Smooth muscle cell (in vitro differentiated cells): ENCODE data around the gene RPH3AL. TPM values are rescaled to one million over a fixed set of nuclear protein-coding genes. Genes with fewer than 3 reads are reported as not detected.

Experiments used
- DNase-seq: peaks from one replicate; lab custom pipeline; 2025; ENCODE audit not compliant: unreplicated experiment; lab: John Stamatoyannopoulos, UW
- H2AFZ ChIP-seq: fragments of 200-600 bp; sonication (generic); 2 replicates; pipeline ENCODE4 v1.6.0; 2016; ENCODE audit warnings: antibody characterized with exemption, low read depth, mild to moderate bottlenecking
- H3F3A ChIP-seq: fragments of 200-600 bp; sonication (generic); 2 replicates; pipeline ENCODE4 v1.6.0; 2017; ENCODE audit warnings: antibody characterized with exemption, low read depth
- H3K27ac ChIP-seq: fragments of 200-600 bp; sonication (generic); 2 replicates; pipeline ENCODE4 v1.5.1; 2016; ENCODE audit warnings: low read depth, mild to moderate bottlenecking
- H3K27me3 ChIP-seq: fragments of 200-600 bp; sonication (generic); 2 replicates; pipeline ENCODE4 v1.6.1; 2016; ENCODE audit warnings: low read depth, mild to moderate bottlenecking
- H3K36me3 ChIP-seq: fragments of 200-600 bp; sonication (generic); 2 replicates; pipeline ENCODE4 v1.5.1; 2016; ENCODE audit warnings: low read depth
- H3K4me1 ChIP-seq: fragments of 200-600 bp; sonication (generic); 2 replicates; pipeline ENCODE4 v1.5.1; 2016; ENCODE audit warnings: low read depth
- H3K4me2 ChIP-seq: fragments of 200-600 bp; sonication (generic); 2 replicates; pipeline ENCODE4 v1.6.0; 2016; ENCODE audit warnings: mild to moderate bottlenecking
- H3K4me3 ChIP-seq: fragments of 200-600 bp; sonication (generic); 2 replicates; pipeline ENCODE4 v1.5.1; 2016; ENCODE audit warnings: mild to moderate bottlenecking
- H3K79me2 ChIP-seq: fragments of 200-600 bp; sonication (generic); 2 replicates; pipeline ENCODE4 v1.6.0; 2016; ENCODE audit warnings: low read depth, mild to moderate bottlenecking
- H3K9ac ChIP-seq: fragments of 200-600 bp; sonication (generic); 2 replicates; pipeline ENCODE4 v1.6.0; 2016; ENCODE audit warnings: low read depth
- H3K9me3 ChIP-seq: fragments of 200-600 bp; sonication (generic); replicated peaks from 2 replicates; pipeline ENCODE4 v1.5.1; 2016; ENCODE audit warnings: low read depth
- H4K20me1 ChIP-seq: fragments of 200-600 bp; sonication (generic); 2 replicates; pipeline ENCODE4 v1.6.0; 2016; ENCODE audit warnings: low read depth
- CTCF ChIP-seq: fragments of 200-600 bp; sonication (generic); IDR thresholded peaks from 2 replicates; pipeline ENCODE4 v1.5.1; 2017; ENCODE audit warnings: borderline replicate concordance, mild to moderate bottlenecking, antibody characterized with exemption; ENCODE audit not compliant: insufficient read depth, poor library complexity, severe bottlenecking
- WGBS: methylation state at CpG from one replicate; pipeline ENCODE4 v1.1.7; 2016; ENCODE audit warnings: low lambda C conversion rate; 5-methylcytosine and 5-hydroxymethylcytosine counted together
- polyA plus RNA-seq: library from polyadenylated mRNA; unstranded; fragments of >200 nt; fragmentation: Nextera tagmentation; extraction: Ambion mirVana; gene quantifications from 2 replicates; pipeline ENCODE4 v1.2.1, GENCODE V29; 2016
- total RNA-seq: library from RNA; depleted of rRNA; stranded (reverse); fragments of >200 nt; gene quantifications from 2 replicates; pipeline ENCODE4 v1.2.3, GENCODE V29; 2014

Gene RPH3AL
- total and polyA plus RNA-seq, 2 experiments from 2014 or later = 1.8 to 3.3 TPM

- H3K4me1 ChIP-seq = peaks cover 7% of the 10 kb centered on the region
- no peak overlapping the region for H3K4me2 ChIP-seq
- DNase-seq = no peak
- no peaks in the 10 kb centered on the region for H3K27me3 ChIP-seq
- TF ChIP-seq CTCF = no peak
- H3K4me3 ChIP-seq = no peak overlapping the region
- H3K36me3 ChIP-seq = no peaks in the 10 kb centered on the region
- H3K79me2 ChIP-seq = no peaks in the 10 kb centered on the region
- no peak overlapping the region for H2AFZ ChIP-seq
- no peaks in the 10 kb centered on the region for H3K9me3 ChIP-seq
- no peak overlapping the region for H3K9ac ChIP-seq
- WGBS = 90% methylated on average over 19 of the region's 19 CpGs
- H4K20me1 ChIP-seq = no peaks in the 10 kb centered on the region
- peaks cover 7% of the 10 kb centered on the region for H3F3A ChIP-seq
- H3K27ac ChIP-seq = no peak overlapping the region
These were observed 14.0 kb downstream of the RPH3AL start for GRCh38 chr17:338442-339192.

GRCh38 chr17:337866-338265, 14.7 kb downstream of the RPH3AL start:
- Histone ChIP-seq H3K4me3 (no peak overlapping the region), H3K79me2 (no peaks in the 10 kb centered on the region), H4K20me1 (no peaks in the 10 kb centered on the region), H3F3A (peaks cover 14% of the 10 kb centered on the region), H3K27ac (no peak overlapping the region), H2AFZ (no peak overlapping the region), H3K9ac (no peak overlapping the region), H3K4me2 (no peak overlapping the region), H3K36me3 (no peaks in the 10 kb centered on the region), H3K27me3 (no peaks in the 10 kb centered on the region), H3K9me3 (no peaks in the 10 kb centered on the region), H3K4me1 (peaks cover 12% of the 10 kb centered on the region)
- WGBS = 91% methylated on average over 7 of the region's 7 CpGs
- no peak for DNase-seq
- TF ChIP-seq CTCF = no peak

- H3K4me3 ChIP-seq = no peak overlapping the region
- no peak for TF ChIP-seq CTCF
- H3K9ac ChIP-seq = no peak overlapping the region
- H2AFZ ChIP-seq = no peak overlapping the region
- peaks cover 14% of the 10 kb centered on the region for H3F3A ChIP-seq
- no peak overlapping the region for H3K27ac ChIP-seq
- no peak overlapping the region for H3K4me2 ChIP-seq
- no peaks in the 10 kb centered on the region for H3K9me3 ChIP-seq
- no peaks in the 10 kb centered on the region for H4K20me1 ChIP-seq
- H3K79me2 ChIP-seq = no peaks in the 10 kb centered on the region
- WGBS = 98% methylated on average over 15 of the region's 15 CpGs
- DNase-seq = no peak
- H3K4me1 ChIP-seq = peaks cover 12% of the 10 kb centered on the region
- no peaks in the 10 kb centered on the region for H3K27me3 ChIP-seq
- H3K36me3 ChIP-seq = no peaks in the 10 kb centered on the region
These were observed 15.2 kb downstream of the RPH3AL start for GRCh38 chr17:337453-337852.

- WGBS = 97% methylated on average over 12 of the region's 12 CpGs
- no peak overlapping the region for H3K27ac ChIP-seq
- H3K4me3 ChIP-seq = no peak overlapping the region
These were observed 15.6 kb downstream of the RPH3AL start for GRCh38 chr17:337022-337420.

More at GRCh38 chr17:337022-337420, 15.6 kb downstream of the RPH3AL start:
- DNase-seq = no peak
- Histone ChIP-seq H2AFZ (no peak overlapping the region), H3K9me3 (no peaks in the 10 kb centered on the region), H3K9ac (no peak overlapping the region), H3F3A (peaks cover 14% of the 10 kb centered on the region), H3K36me3 (no peaks in the 10 kb centered on the region), H3K27me3 (no peaks in the 10 kb centered on the region), H3K79me2 (no peaks in the 10 kb centered on the region), H3K4me2 (no peak overlapping the region), H3K4me1 (peaks cover 13% of the 10 kb centered on the region), H4K20me1 (no peaks in the 10 kb centered on the region)
- no peak for TF ChIP-seq CTCF
